ENCODE measurements around the gene DOCK1.

DOCK1 gene

GRCh38 chr10:127013211-127013656 is 108.0 kb downstream of the DOCK1 start:
- DNase-seq: peak; percentile 3

- DNase-seq: no peak
Measured at GRCh38 chr10:127013691-127014473, 108.7 kb downstream of the DOCK1 start.

- DNase-seq: no peak
Measured at GRCh38 chr10:127014671-127015070, 109.4 kb downstream of the DOCK1 start.

GRCh38 chr10:127015373-127015772 is 110.1 kb downstream of the DOCK1 start:
- DNase-seq: no peak

- no peak for DNase-seq
Measured at GRCh38 chr10:127016331-127016730, 111.1 kb downstream of the DOCK1 start.

GRCh38 chr10:127017541-127018297 is 112.5 kb downstream of the DOCK1 start:
- no peak for DNase-seq

- no peak for DNase-seq
Measured at GRCh38 chr10:127018298-127018650, 113.0 kb downstream of the DOCK1 start.

- no peak for DNase-seq
Measured at GRCh38 chr10:127018766-127019165, 113.5 kb downstream of the DOCK1 start.

- DNase-seq: no peak
Measured at GRCh38 chr10:127020260-127020659, 115.0 kb downstream of the DOCK1 start.

- no peak for DNase-seq
Measured at GRCh38 chr10:127021801-127022200, 116.6 kb downstream of the DOCK1 start.

GRCh38 chr10:127024685-127025435 is 119.6 kb downstream of the DOCK1 start:
- no peak for DNase-seq

- DNase-seq: no peak
Measured at GRCh38 chr10:127027786-127028185, 122.6 kb downstream of the DOCK1 start.

- no peak for DNase-seq
Measured at GRCh38 chr10:127028556-127028955, 123.3 kb downstream of the DOCK1 start.

- DNase-seq: no peak
Measured at GRCh38 chr10:127029061-127029460, 123.8 kb downstream of the DOCK1 start.

- DNase-seq: no peak
Measured at GRCh38 chr10:127033216-127034033, 128.2 kb downstream of the DOCK1 start.

- DNase-seq: no peak
Measured at GRCh38 chr10:127034034-127034633, 128.9 kb downstream of the DOCK1 start.

- no peak for DNase-seq
Measured at GRCh38 chr10:127034790-127035189, 129.6 kb downstream of the DOCK1 start.

GRCh38 chr10:127035827-127036226 is 130.6 kb downstream of the DOCK1 start:
- DNase-seq: no peak

GRCh38 chr10:127036987-127037386 is 131.8 kb downstream of the DOCK1 start:
- DNase-seq: no peak

GRCh38 chr10:127039435-127039834 is 134.2 kb downstream of the DOCK1 start:
- DNase-seq: no peak

GRCh38 chr10:127040756-127041155 is 135.5 kb downstream of the DOCK1 start:
- DNase-seq: no peak

GRCh38 chr10:127041552-127041951 is 136.3 kb downstream of the DOCK1 start:
- no peak for DNase-seq

All from RPMI8226 (cell line).